Muscle of leg (tissue), 11 donors: ENCODE results near the gene PRUNE1. TPM values are rescaled to one million over a fixed set of nuclear protein-coding genes. Genes with fewer than 3 reads are reported as not detected.

Experiments
- DNase-seq: peaks from one replicate; pipeline ENCODE4 v3.0.0; 2013
- H3K27ac ChIP-seq: one replicate; pipeline ENCODE4 v1.5.1; 2013; ENCODE audit warnings: mild to moderate bottlenecking, low read length, control low read depth
- H3K27me3 ChIP-seq: one replicate; pipeline ENCODE4 v1.6.1; 2013; ENCODE audit warnings: low read length; ENCODE audit not compliant: control insufficient read depth, insufficient read depth
- H3K36me3 ChIP-seq: one replicate; pipeline ENCODE4 v1.6.1; 2013; ENCODE audit warnings: low read length; ENCODE audit not compliant: control insufficient read depth, insufficient read depth
- H3K4me1 ChIP-seq: one replicate; pipeline ENCODE4 v1.6.1; 2013; ENCODE audit warnings: low read length; ENCODE audit not compliant: control insufficient read depth, insufficient read depth
- H3K4me3 ChIP-seq: one replicate; pipeline ENCODE4 v1.5.1; 2013; ENCODE audit warnings: low read length, control low read depth
- H3K9me3 ChIP-seq: replicated peaks from 2 replicates; pipeline ENCODE4 v1.6.1; 2013; ENCODE audit warnings: low read depth, low read length; ENCODE audit not compliant: control insufficient read depth
- WGBS: methylation state at CpG from one replicate; pipeline ENCODE4 v1.1.5; 2013; ENCODE audit warnings: missing lambda C conversion rate; ENCODE audit not compliant: insufficient coverage; 5-methylcytosine and 5-hydroxymethylcytosine counted together
- polyA plus RNA-seq, 8 donors: library from polyadenylated mRNA; unstranded; fragments of 120-200 nt; gene quantifications; one replicate each; pipeline versions ENCODE4 v1.2.1 to v1.2.3, GENCODE V29; 2013; ENCODE audit warnings: inconsistent platforms in 1 of 8, low replicate concordance in 1 of 8; ENCODE audit not compliant: insufficient read length in 8 of 8, insufficient read depth in 1 of 8
- total RNA-seq: library from RNA; stranded (reverse); fragments of 120-200 nt; gene quantifications from one replicate; pipeline ENCODE4 v1.2.4, GENCODE V29; 2013

Gene PRUNE1
- total and polyA plus RNA-seq, 9 donors, result 19.3 to 29.8 (median 25.0) TPM

DNA sequence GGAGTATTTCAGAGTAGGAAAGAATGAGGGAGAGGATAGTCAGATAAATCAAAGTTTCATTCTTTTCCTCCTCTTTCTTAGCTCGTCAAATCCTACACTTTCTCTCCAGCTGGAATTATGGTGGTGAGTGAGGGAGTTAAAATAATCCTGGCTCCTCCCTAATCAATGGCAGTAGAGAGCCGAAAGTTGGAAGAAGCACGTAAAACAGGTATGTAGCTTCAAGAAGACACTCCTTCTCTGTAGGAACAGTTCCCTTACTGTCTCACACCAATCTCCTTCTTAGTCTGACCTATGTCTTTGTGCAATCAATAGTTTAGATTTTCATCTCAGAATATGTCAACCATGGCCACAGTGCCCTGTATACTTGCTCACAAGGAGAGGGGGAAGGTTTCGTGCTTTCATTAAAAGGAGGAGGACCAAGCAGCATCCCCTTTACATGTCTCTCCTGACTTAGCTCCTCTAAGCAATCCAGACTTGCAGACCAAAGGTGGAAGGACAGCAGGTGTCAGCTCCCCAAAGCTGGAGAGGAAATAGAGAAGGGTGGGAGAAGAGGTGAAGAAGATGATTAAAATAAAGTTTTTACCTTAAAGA is 2.4 kb upstream of the PRUNE1 start:
- Histone ChIP-seq H3K27ac (peak overlapping the region; percentile 94), H3K27me3 (no peaks in the 10 kb centered on the region), H3K9me3 (no peaks in the 10 kb centered on the region), H3K4me3 (peak overlapping the region; percentile 62), H3K36me3 (peaks cover 14% of the 10 kb centered on the region), H3K4me1 (peaks cover 49% of the 10 kb centered on the region)
- DNase-seq, result peak; percentile 29
- no CpG with 5 or more reads among the region's 4 CpGs for WGBS

GRCh38 chr1:151006327-151007052 is 1.8 kb upstream of the PRUNE1 start, which contains the start of gene MINDY1:
Gene MINDY1, minus strand, starts transcription at chr1:151006902. Its CDS starts 4,285 bp downstream, at chr1:151002617.
- no peaks in the 10 kb centered on the region for H3K9me3 ChIP-seq
- peaks cover 49% of the 10 kb centered on the region for H3K4me1 ChIP-seq
- peak within 1 kb of the TSS; percentile 62 for H3K4me3 ChIP-seq
- no peaks in the 10 kb centered on the region for H3K27me3 ChIP-seq
- under 1% methylated on average over 6 of the region's 18 CpGs for WGBS
- DNase-seq, result peak; percentile 95
- peak within 1 kb of the TSS; percentile 94 for H3K27ac ChIP-seq
- H3K36me3 ChIP-seq, result peaks cover 9% of the 10 kb centered on the region

GRCh38 chr1:151007853-151008243 is 401 bp upstream of the PRUNE1 start:
- Histone ChIP-seq H3K4me1 (peaks cover 49% of the 10 kb centered on the region), H3K9me3 (no peaks in the 10 kb centered on the region), H3K4me3 (peak overlapping the region; percentile 85), H3K27me3 (no peaks in the 10 kb centered on the region), H3K36me3 (peaks cover under 1% of the 10 kb centered on the region), H3K27ac (peak overlapping the region; percentile 94)
- WGBS, result 0% methylated on average over 2 of the region's 4 CpGs
- no peak for DNase-seq

DNA sequence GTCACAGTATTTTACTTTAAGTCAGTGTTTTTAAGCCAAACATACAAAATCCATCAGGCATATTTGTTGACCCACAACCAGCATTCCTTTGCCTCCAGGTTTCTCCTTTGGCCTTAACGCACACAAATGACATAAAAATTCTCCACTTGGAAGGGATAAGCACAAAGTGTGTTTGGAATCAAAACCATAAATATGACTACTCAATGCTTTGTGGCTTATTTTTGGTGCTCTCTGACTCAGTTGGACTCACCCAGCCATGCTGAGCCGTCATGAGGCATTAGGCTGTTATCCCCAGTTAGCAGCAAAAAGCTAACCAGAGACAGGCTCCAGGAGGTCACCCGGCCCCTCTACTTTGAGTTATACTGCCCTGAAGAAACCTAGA is 948 bp downstream of the PRUNE1 start:
- no peaks in the 10 kb centered on the region for H3K27me3 ChIP-seq
- peaks cover 3% of the 10 kb centered on the region for H3K36me3 ChIP-seq
- H3K4me1 ChIP-seq, result peaks cover 42% of the 10 kb centered on the region
- H3K27ac ChIP-seq, result peak overlapping the region; percentile 92
- H3K9me3 ChIP-seq, result no peaks in the 10 kb centered on the region
- WGBS, result no CpG with 5 or more reads among the region's 3 CpGs
- DNase-seq, result peak; percentile 19
- peak overlapping the region; percentile 85 for H3K4me3 ChIP-seq

- H3K4me3 ChIP-seq, result no peak overlapping the region
- H3K9me3 ChIP-seq, result no peaks in the 10 kb centered on the region
- H3K27me3 ChIP-seq, result no peaks in the 10 kb centered on the region
- WGBS, result no CpG with 5 or more reads among the region's 8 CpGs
- no peak overlapping the region for H3K27ac ChIP-seq
- peaks cover 3% of the 10 kb centered on the region for H3K36me3 ChIP-seq
- no peak for DNase-seq
- H3K4me1 ChIP-seq, result peaks cover 37% of the 10 kb centered on the region
Observed at GRCh38 chr1:151009674-151010345, 1.6 kb downstream of the PRUNE1 start.

DNA sequence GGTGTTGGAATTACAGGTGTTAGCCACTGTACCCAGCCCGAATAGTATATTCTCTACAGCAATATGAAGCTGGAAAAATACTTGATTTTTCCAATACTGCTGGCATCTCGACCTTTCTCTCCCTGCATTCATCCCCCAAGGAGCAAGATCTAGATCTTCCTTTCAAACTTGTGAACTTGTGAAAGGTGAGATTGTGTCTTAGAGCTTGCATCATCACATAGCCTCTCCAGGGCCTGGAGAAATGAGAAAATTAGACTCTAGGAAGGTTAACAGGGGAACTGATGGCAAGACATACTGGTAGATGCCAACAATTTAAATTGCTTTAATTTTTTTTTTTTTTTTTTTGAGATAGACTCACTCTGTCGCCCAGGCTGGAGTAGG is 2.1 kb downstream of the PRUNE1 start:
- WGBS, result no CpG with 5 or more reads among the region's 3 CpGs
- H3K4me3 ChIP-seq, result no peak overlapping the region
- H3K4me1 ChIP-seq, result peaks cover 32% of the 10 kb centered on the region
- H3K27me3 ChIP-seq, result no peaks in the 10 kb centered on the region
- no peak overlapping the region for H3K27ac ChIP-seq
- no peak for DNase-seq
- peaks cover 3% of the 10 kb centered on the region for H3K36me3 ChIP-seq
- no peaks in the 10 kb centered on the region for H3K9me3 ChIP-seq

GRCh38 chr1:151011154-151011850 is 3.1 kb downstream of the PRUNE1 start:
- H3K9me3 ChIP-seq, result no peaks in the 10 kb centered on the region
- H3K27me3 ChIP-seq, result no peaks in the 10 kb centered on the region
- no peak overlapping the region for H3K27ac ChIP-seq
- 100% methylated on average over 2 of the region's 4 CpGs for WGBS
- no peak overlapping the region for H3K4me3 ChIP-seq
- H3K4me1 ChIP-seq, result peaks cover 25% of the 10 kb centered on the region
- peaks cover 3% of the 10 kb centered on the region for H3K36me3 ChIP-seq
- DNase-seq, result no peak

- H3K27me3 ChIP-seq, result no peaks in the 10 kb centered on the region
- DNase-seq, result no peak
- peaks cover 13% of the 10 kb centered on the region for H3K4me1 ChIP-seq
- no peak overlapping the region for H3K27ac ChIP-seq
- WGBS, result 100% methylated on average over 8 of the region's 14 CpGs
- peaks cover 6% of the 10 kb centered on the region for H3K36me3 ChIP-seq
- H3K9me3 ChIP-seq, result no peaks in the 10 kb centered on the region
- no peak overlapping the region for H3K4me3 ChIP-seq
Observed at GRCh38 chr1:151012684-151013471, 4.6 kb downstream of the PRUNE1 start.

GRCh38 chr1:151013518-151013917 is 5.3 kb downstream of the PRUNE1 start:
- peaks cover 10% of the 10 kb centered on the region for H3K36me3 ChIP-seq
- no peak overlapping the region for H3K4me3 ChIP-seq
- H3K27me3 ChIP-seq, result no peaks in the 10 kb centered on the region
- WGBS, result 67% methylated on average over 2 of the region's 2 CpGs
- H3K27ac ChIP-seq, result no peak overlapping the region
- DNase-seq, result no peak
- no peaks in the 10 kb centered on the region for H3K9me3 ChIP-seq
- H3K4me1 ChIP-seq, result peaks cover 9% of the 10 kb centered on the region
